Astrocyte (in vitro differentiated cells and primary cell): ENCODE results near the gene PPP1R9A. TPM values are rescaled to one million over a fixed set of nuclear protein-coding genes. Genes with fewer than 3 reads are reported as not detected.

Source experiments
- DNase-seq: peaks from one replicate; pipeline ENCODE4 v3.0.0-alpha.2; 2010; ENCODE audit warnings: low read depth
- FAIRE-seq: peaks from 2 replicates; lab custom pipeline; 2011; peaks lifted over from hg19 to GRCh38; lab: Jason Lieb, UNC
- H2AFZ ChIP-seq: 2 replicates; pipeline ENCODE4 v1.6.0; 2012; ENCODE audit warnings: low read depth, low read length, inconsistent platforms
- H3K27ac ChIP-seq: 2 replicates; pipeline ENCODE4 v1.5.1; 2011; ENCODE audit warnings: low read depth, low read length, inconsistent platforms
- H3K27me3 ChIP-seq: 2 replicates; pipeline ENCODE4 v1.6.0; 2011; ENCODE audit warnings: low read length, inconsistent platforms; ENCODE audit not compliant: insufficient read depth
- H3K36me3 ChIP-seq: 2 replicates; pipeline ENCODE4 v1.5.1; 2011; ENCODE audit warnings: low read length, inconsistent platforms; ENCODE audit not compliant: insufficient read depth
- H3K4me1 ChIP-seq: 2 replicates; pipeline ENCODE4 v1.5.1; 2011; ENCODE audit warnings: low read length, inconsistent platforms; ENCODE audit not compliant: insufficient read depth
- H3K4me2 ChIP-seq: 2 replicates; pipeline ENCODE4 v1.6.0; 2012; ENCODE audit warnings: low read length, inconsistent platforms
- H3K4me3 ChIP-seq: 2 replicates; pipeline ENCODE4 v1.5.1; 2011; ENCODE audit warnings: low read depth, mild to moderate bottlenecking, low read length, inconsistent platforms; ENCODE audit not compliant: insufficient read depth
- H3K79me2 ChIP-seq: 2 replicates; pipeline ENCODE4 v1.6.0; 2012; ENCODE audit warnings: mild to moderate bottlenecking, low read length, inconsistent platforms; ENCODE audit not compliant: insufficient read depth
- H3K9ac ChIP-seq: 2 replicates; pipeline ENCODE4 v1.6.0; 2012; ENCODE audit warnings: mild to moderate bottlenecking, low read length, inconsistent platforms
- H3K9me3 ChIP-seq: 2 replicates; pipeline ENCODE4 v1.5.1; 2012; ENCODE audit warnings: low read depth, mild to moderate bottlenecking, low read length, inconsistent platforms; ENCODE audit not compliant: insufficient read depth
- H4K20me1 ChIP-seq: 2 replicates; pipeline ENCODE4 v1.6.0; 2012; ENCODE audit warnings: low read length, inconsistent platforms; ENCODE audit not compliant: insufficient read depth
- H3K27ac Mint-ChIP-seq: one replicate; pipeline ENCODE4 v1.8.0; 2021; ENCODE audit warnings: mild to moderate bottlenecking, mixed read lengths; ENCODE audit not compliant: unreplicated experiment
- H3K27me3 Mint-ChIP-seq: one replicate; pipeline ENCODE4 v1.8.0; 2021; ENCODE audit warnings: low read depth, mixed read lengths; ENCODE audit not compliant: unreplicated experiment
- H3K36me3 Mint-ChIP-seq: one replicate; pipeline ENCODE4 v1.8.0; 2021; ENCODE audit warnings: low read depth, mixed read lengths; ENCODE audit not compliant: unreplicated experiment
- H3K4me1 Mint-ChIP-seq: one replicate; pipeline ENCODE4 v1.8.0; 2021; ENCODE audit warnings: low read depth, mixed read lengths; ENCODE audit not compliant: unreplicated experiment
- H3K4me3 Mint-ChIP-seq: one replicate; pipeline ENCODE4 v1.8.0; 2021; ENCODE audit warnings: mild to moderate bottlenecking, moderate library complexity, mixed read lengths; ENCODE audit not compliant: unreplicated experiment
- H3K9me3 Mint-ChIP-seq: one replicate; pipeline ENCODE4 v1.8.0; 2021; ENCODE audit warnings: mild to moderate bottlenecking, mixed read lengths; ENCODE audit not compliant: unreplicated experiment
- EZH2 ChIP-seq: IDR thresholded peaks from 2 replicates; pipeline ENCODE4 v1.6.1; 2012; ENCODE audit warnings: mild to moderate bottlenecking, low read length, inconsistent platforms; ENCODE audit not compliant: insufficient read depth
- total RNA-seq: library from RNA; stranded (reverse); gene quantifications from 2 replicates; pipeline ENCODE4 v1.2.1, GENCODE V29; 2021
- TF ChIP-seq, protein P1 (sequence below): IDR thresholded peaks from 2 replicates; pipeline ENCODE4 v1.5.1; 2011; ENCODE audit warnings: low read depth, mild to moderate bottlenecking, inconsistent platforms, low read length, moderate library complexity; ENCODE audit not compliant: insufficient read depth

PPP1R9A gene
- total RNA-seq, 1 donor from 2014 or later, result 7.5 TPM

GRCh38 chr7:95113590-95113989 lies 206.2 kb downstream of the PPP1R9A start:
- Histone ChIP-seq H3K27ac (no peak overlapping the region), H3K36me3 (no peaks in the 10 kb centered on the region), H3K4me2 (no peak overlapping the region), H4K20me1 (no peaks in the 10 kb centered on the region), H2AFZ (no peak overlapping the region), H3K9ac (no peak overlapping the region), H3K4me3 (no peak overlapping the region), H3K79me2 (no peaks in the 10 kb centered on the region), H3K9me3 (no peaks in the 10 kb centered on the region), H3K4me1 (no peaks in the 10 kb centered on the region), H3K27me3 (no peaks in the 10 kb centered on the region)
- no peak for TF ChIP-seq EZH2
- TF ChIP-seq, protein P1, sequence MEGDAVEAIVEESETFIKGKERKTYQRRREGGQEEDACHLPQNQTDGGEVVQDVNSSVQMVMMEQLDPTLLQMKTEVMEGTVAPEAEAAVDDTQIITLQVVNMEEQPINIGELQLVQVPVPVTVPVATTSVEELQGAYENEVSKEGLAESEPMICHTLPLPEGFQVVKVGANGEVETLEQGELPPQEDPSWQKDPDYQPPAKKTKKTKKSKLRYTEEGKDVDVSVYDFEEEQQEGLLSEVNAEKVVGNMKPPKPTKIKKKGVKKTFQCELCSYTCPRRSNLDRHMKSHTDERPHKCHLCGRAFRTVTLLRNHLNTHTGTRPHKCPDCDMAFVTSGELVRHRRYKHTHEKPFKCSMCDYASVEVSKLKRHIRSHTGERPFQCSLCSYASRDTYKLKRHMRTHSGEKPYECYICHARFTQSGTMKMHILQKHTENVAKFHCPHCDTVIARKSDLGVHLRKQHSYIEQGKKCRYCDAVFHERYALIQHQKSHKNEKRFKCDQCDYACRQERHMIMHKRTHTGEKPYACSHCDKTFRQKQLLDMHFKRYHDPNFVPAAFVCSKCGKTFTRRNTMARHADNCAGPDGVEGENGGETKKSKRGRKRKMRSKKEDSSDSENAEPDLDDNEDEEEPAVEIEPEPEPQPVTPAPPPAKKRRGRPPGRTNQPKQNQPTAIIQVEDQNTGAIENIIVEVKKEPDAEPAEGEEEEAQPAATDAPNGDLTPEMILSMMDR, result no peak
- FAIRE-seq (no peak), DNase-seq (no peak)
- Mint-ChIP-seq H3K4me1 (no peaks in the 10 kb centered on the region), H3K27ac (no peak overlapping the region), H3K4me3 (no peak overlapping the region), H3K9me3 (no peaks in the 10 kb centered on the region), H3K27me3 (no peaks in the 10 kb centered on the region), H3K36me3 (no peaks in the 10 kb centered on the region)

GRCh38 chr7:95126053-95126709 lies 218.8 kb downstream of the PPP1R9A start:
- Histone ChIP-seq H3K9me3 (no peaks in the 10 kb centered on the region), H3K4me1 (no peaks in the 10 kb centered on the region), H2AFZ (no peak overlapping the region), H4K20me1 (no peaks in the 10 kb centered on the region), H3K36me3 (no peaks in the 10 kb centered on the region), H3K4me2 (no peak overlapping the region), H3K27me3 (no peaks in the 10 kb centered on the region), H3K4me3 (no peak overlapping the region), H3K27ac (no peak overlapping the region), H3K79me2 (no peaks in the 10 kb centered on the region), H3K9ac (no peak overlapping the region)
- no peak overlapping the region for H3K27ac Mint-ChIP-seq
- TF ChIP-seq EZH2, result no peak
- TF ChIP-seq, protein P1, result no peak
- peaks cover 5% of the 10 kb centered on the region for H3K9me3 Mint-ChIP-seq
- FAIRE-seq (no peak), DNase-seq (no peak)
- H3K27me3 Mint-ChIP-seq, result no peaks in the 10 kb centered on the region
- no peaks in the 10 kb centered on the region for H3K4me1 Mint-ChIP-seq
- no peak overlapping the region for H3K4me3 Mint-ChIP-seq
- H3K36me3 Mint-ChIP-seq, result no peaks in the 10 kb centered on the region

DNA sequence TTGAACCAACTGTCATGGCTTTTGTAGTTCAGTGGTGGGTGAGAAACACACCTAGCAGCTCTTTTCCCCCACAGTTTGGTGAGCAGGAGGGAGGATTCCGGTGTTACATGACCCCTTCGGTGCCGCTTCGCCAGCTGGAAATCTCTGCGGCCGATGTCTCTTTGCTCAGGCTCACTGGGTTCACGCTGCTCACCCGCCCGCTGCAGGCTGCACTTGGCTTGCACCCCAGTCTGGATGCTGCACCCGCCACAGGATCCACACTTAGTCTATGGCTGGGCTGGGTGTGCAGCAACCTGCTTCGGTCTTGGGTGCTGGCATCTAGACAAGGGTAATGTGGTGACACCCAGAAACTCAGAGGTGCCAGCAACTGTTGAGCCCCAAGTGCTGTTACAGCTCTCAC lies 225.1 kb downstream of the PPP1R9A start:
- DNase-seq (no peak), FAIRE-seq (no peak)
- Histone ChIP-seq H3K27me3 (no peaks in the 10 kb centered on the region), H3K4me3 (no peak overlapping the region), H3K9me3 (no peaks in the 10 kb centered on the region), H3K4me2 (no peak overlapping the region), H3K79me2 (no peaks in the 10 kb centered on the region), H3K27ac (no peak overlapping the region), H4K20me1 (no peaks in the 10 kb centered on the region), H3K9ac (no peak overlapping the region), H3K36me3 (no peaks in the 10 kb centered on the region), H3K4me1 (no peaks in the 10 kb centered on the region), H2AFZ (no peak overlapping the region)
- Mint-ChIP-seq H3K36me3 (no peaks in the 10 kb centered on the region), H3K4me3 (no peak overlapping the region), H3K9me3 (peaks cover 5% of the 10 kb centered on the region), H3K27ac (no peak overlapping the region), H3K4me1 (no peaks in the 10 kb centered on the region), H3K27me3 (no peaks in the 10 kb centered on the region)
- TF ChIP-seq, protein P1, result no peak
- TF ChIP-seq EZH2, result no peak
